ENCODE results near the gene RAD18.

DNA sequence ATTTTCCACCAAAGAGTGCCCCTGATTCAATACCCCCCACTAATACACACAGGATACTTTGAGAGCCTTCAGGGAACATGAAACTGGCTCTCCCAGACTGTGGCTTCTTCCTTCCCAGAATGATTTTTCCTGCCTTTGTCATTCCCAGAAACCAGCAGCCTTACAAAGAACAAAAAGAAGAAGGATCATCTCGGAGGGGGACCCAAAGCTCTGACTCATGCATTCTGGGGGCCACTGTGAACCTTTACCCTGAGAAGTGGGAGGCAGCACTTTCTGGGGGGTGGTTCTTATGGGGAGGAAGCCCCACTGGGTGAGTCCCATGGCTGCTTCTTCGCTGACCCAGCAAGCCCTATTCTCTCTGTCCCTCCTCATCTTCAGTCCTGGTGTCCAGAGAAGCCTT, 44.7 kb upstream of the RAD18 start:
- TF ChIP-seq, protein P1, sequence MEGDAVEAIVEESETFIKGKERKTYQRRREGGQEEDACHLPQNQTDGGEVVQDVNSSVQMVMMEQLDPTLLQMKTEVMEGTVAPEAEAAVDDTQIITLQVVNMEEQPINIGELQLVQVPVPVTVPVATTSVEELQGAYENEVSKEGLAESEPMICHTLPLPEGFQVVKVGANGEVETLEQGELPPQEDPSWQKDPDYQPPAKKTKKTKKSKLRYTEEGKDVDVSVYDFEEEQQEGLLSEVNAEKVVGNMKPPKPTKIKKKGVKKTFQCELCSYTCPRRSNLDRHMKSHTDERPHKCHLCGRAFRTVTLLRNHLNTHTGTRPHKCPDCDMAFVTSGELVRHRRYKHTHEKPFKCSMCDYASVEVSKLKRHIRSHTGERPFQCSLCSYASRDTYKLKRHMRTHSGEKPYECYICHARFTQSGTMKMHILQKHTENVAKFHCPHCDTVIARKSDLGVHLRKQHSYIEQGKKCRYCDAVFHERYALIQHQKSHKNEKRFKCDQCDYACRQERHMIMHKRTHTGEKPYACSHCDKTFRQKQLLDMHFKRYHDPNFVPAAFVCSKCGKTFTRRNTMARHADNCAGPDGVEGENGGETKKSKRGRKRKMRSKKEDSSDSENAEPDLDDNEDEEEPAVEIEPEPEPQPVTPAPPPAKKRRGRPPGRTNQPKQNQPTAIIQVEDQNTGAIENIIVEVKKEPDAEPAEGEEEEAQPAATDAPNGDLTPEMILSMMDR (conservative IDR thresholded peaks at IDR 0.05; ENCODE audit: low read length): no peak
- TF ChIP-seq EZH2phosphoT487 (IDR thresholded peaks at IDR 0.05; ENCODE audit: borderline replicate concordance): no peak
